22Rv1 (cell line): ENCODE results near the gene SPATA9.

Experiments used
- CTCF ChIP-seq: fragments of 450-650 bp; IDR thresholded peaks from 2 replicates; pipeline ENCODE4 v1.5.1; 2017; ENCODE audit warnings: mild to moderate bottlenecking
- ZFX ChIP-seq: fragments of 450-650 bp; IDR thresholded peaks from 2 replicates; pipeline ENCODE4 v1.6.1; 2017; ENCODE audit warnings: antibody characterized with exemption, borderline replicate concordance

GRCh38 chr5:95670568-95670967, 12.2 kb downstream of the SPATA9 start:
- TF ChIP-seq CTCF = no peak
- no peak for TF ChIP-seq ZFX
